K562 (cell line): ENCODE results near the gene ARHGEF16. TPM values are rescaled to one million over a fixed set of nuclear protein-coding genes. Genes with fewer than 3 reads are reported as not detected.

ENCODE experiments used
- ATAC-seq: fragments of 200-7000 bp; cut with Tn5 transposase; 3 replicates; pipeline ENCODE4 v1.9.1; 2020; ENCODE audit warnings: moderate library complexity
- BruUV-seq: library from RNA; stranded (reverse); fragments of 400-500 nt; replicated peaks from 2 replicates; lab custom pipeline; 2021; lab: Mats Ljungman, UMichigan
- CTCF ChIA-PET: fragments of 300-600 bp; formaldehyde crosslinking; extraction: SDS; loops from one replicate; lab custom pipeline; 2021; ENCODE audit warnings: low intra/inter-chr PET ratio; lab: Yijun Ruan, JAX
- POLR2A ChIA-PET: fragments of 300-600, 350-650 bp; sonication (Branson Sonifier 250); formaldehyde crosslinking; extraction: SDS; loops from one replicate; lab custom pipeline; 2021; ENCODE audit warnings: antibody characterized with exemption, inconsistent platforms; lab: Yijun Ruan, JAX
- DNase-seq, 4 experiments: peaks; one replicate each; pipeline versions ENCODE4 v3.0.0 to v3.0.0-alpha.2; 2011 to 2018; ENCODE audit warnings: low spot score in 3 of 4, mixed read lengths in 3 of 4; ENCODE audit errors: extremely low read depth in 1 of 4
- FAIRE-seq: peaks from 2 replicates; lab custom pipeline; 2011; peaks lifted over from hg19 to GRCh38; lab: Jason Lieb, UNC
- H2AFZ ChIP-seq: 2 replicates; pipeline ENCODE4 v1.6.0; 2011; ENCODE audit warnings: low read depth, low read length, control low read depth, inconsistent platforms
- H3K27ac ChIP-seq: fragments of 200-600 bp; 3 replicates; pipeline ENCODE4 v1.8.0; 2011; ENCODE audit warnings: low read depth, mild to moderate bottlenecking, control low read depth, inconsistent platforms, low read length, moderate library complexity, mixed read lengths; ENCODE audit errors: extremely low read depth
- H3K27me3 ChIP-seq, 2 experiments: fragments of 300-600 bp in 1 of 2; 2 replicates in 1 of 2; 3 replicates in 1 of 2; pipeline versions ENCODE4 v1.6.0 to v1.8.0; 2011; ENCODE audit warnings: inconsistent platforms in 2 of 2, low read length in 2 of 2, mild to moderate bottlenecking in 1 of 2, mixed read lengths in 1 of 2, moderate library complexity in 1 of 2; ENCODE audit not compliant: control insufficient read depth in 2 of 2, insufficient read depth in 2 of 2
- H3K36me3 ChIP-seq: fragments of 300-600 bp; 3 replicates; pipeline ENCODE4 v1.8.0; 2011; ENCODE audit warnings: mild to moderate bottlenecking, low read length, inconsistent platforms; ENCODE audit not compliant: control insufficient read depth, insufficient read depth
- H3K4me1 ChIP-seq, 2 experiments: fragments of 200-600 bp in 1 of 2; replicated peaks in 1 of 2; 2 replicates in 1 of 2; 3 replicates in 1 of 2; pipeline versions ENCODE4 v1.5.1 to v1.8.0; 2011; ENCODE audit warnings: inconsistent platforms in 2 of 2, low read length in 2 of 2, mild to moderate bottlenecking in 1 of 2, mixed read lengths in 1 of 2, moderate library complexity in 1 of 2; ENCODE audit not compliant: control insufficient read depth in 2 of 2, insufficient read depth in 2 of 2
- H3K4me2 ChIP-seq: 2 replicates; pipeline ENCODE4 v1.6.1; 2011; ENCODE audit warnings: low read length, control low read depth, inconsistent platforms, mixed read lengths; ENCODE audit not compliant: insufficient read depth
- H3K4me3 ChIP-seq: fragments of 200-600 bp; sonication (generic), shearing (Covaris generic); 2 replicates; pipeline ENCODE4 v1.5.1; 2016; ENCODE audit warnings: control low read depth, inconsistent platforms
- H3K79me2 ChIP-seq: fragments of 200-600 bp; 3 replicates; pipeline ENCODE4 v1.8.0; 2011; ENCODE audit warnings: low read length, inconsistent platforms; ENCODE audit not compliant: control insufficient read depth, insufficient read depth
- H3K9ac ChIP-seq, 2 experiments: 2 replicates each; pipeline versions ENCODE4 v1.6.0 to v1.6.1; 2011; ENCODE audit warnings: low read depth in 2 of 2, low read length in 2 of 2, control low read depth in 1 of 2, inconsistent platforms in 1 of 2, mild to moderate bottlenecking in 1 of 2, mixed read lengths in 1 of 2; ENCODE audit not compliant: insufficient read depth in 1 of 2
- H3K9me1 ChIP-seq: one replicate; pipeline ENCODE4 v1.6.0; 2011; ENCODE audit warnings: inconsistent platforms, mild to moderate bottlenecking, low read length, moderate library complexity; ENCODE audit not compliant: control insufficient read depth, insufficient read depth
- H3K9me3 ChIP-seq: replicated peaks from 2 replicates; pipeline ENCODE4 v1.5.1; 2011; ENCODE audit warnings: low read depth, low read length, inconsistent platforms; ENCODE audit not compliant: control insufficient read depth, insufficient read depth
- H4K20me1 ChIP-seq: replicated peaks from 2 replicates; pipeline ENCODE4 v1.6.1; 2011; ENCODE audit warnings: low read length, inconsistent platforms, mixed read lengths; ENCODE audit not compliant: control insufficient read depth, insufficient read depth
- HNRNPL ChIP-seq: fragments of 200-400 bp; formaldehyde crosslinking; IDR thresholded peaks from 2 replicates; pipeline ENCODE4 v1.6.1; 2017; ENCODE audit warnings: low read depth, mild to moderate bottlenecking, low read length
- NRF1 ChIP-seq, 2 experiments: fragments of 450-650 bp; IDR thresholded peaks in 1 of 2; conservative IDR thresholded peaks in 1 of 2; 2 replicates each; pipeline ENCODE4 v1.6.1; 2014; ENCODE audit warnings: mild to moderate bottlenecking in 2 of 2
- SIRT6 ChIP-seq: IDR thresholded peaks from one replicate; pipeline ENCODE4 v1.6.1; 2012; ENCODE audit warnings: low read depth, mild to moderate bottlenecking, control low read depth, inconsistent platforms, low read length, moderate library complexity
- ZNF384 ChIP-seq: IDR thresholded peaks from 2 replicates; pipeline ENCODE4 v1.6.1; 2012; ENCODE audit warnings: low read depth, low read length, improper control_type of control experiment
- WGBS: fragments of 100-300 bp; shearing (Covaris generic); methylation state at CpG from one replicate; pipeline ENCODE4 v1.1.6; 2016; ENCODE audit warnings: low coverage, mixed read lengths; ENCODE audit not compliant: insufficient coverage; ENCODE audit errors: missing lambda C conversion rate; 5-methylcytosine and 5-hydroxymethylcytosine counted together
- in situ Hi-C: fragments of 300-500 bp; cut with MboI; formaldehyde crosslinking; loops from 4 replicates; pipeline ENCODE4 v1.15.0; 2018; ENCODE audit warnings: inconsistent platforms, mixed read lengths
- intact Hi-C: fragments of 100-400 bp; cut with micrococcal nuclease; formaldehyde crosslinking; loops from 2 replicates; pipeline ENCODE4 v1.14.2; 2022
- polyA plus RNA-seq, 8 experiments: library from polyadenylated mRNA; depleted of rRNA in 4 of 8; stranded (reverse) in 5 of 8; unstranded in 3 of 8; fragments of >200 nt; fragmentation: Nextera tagmentation in 2 of 8; fragmentation: Illumina TruSeq in 1 of 8; extraction: Ambion mirVana in 2 of 8; extraction: Trizol in 1 of 8; gene quantifications; 2 replicates each; pipeline versions ENCODE4 v1.2.1 to v1.2.3, GENCODE V29; 2011 to 2014; ENCODE audit warnings: inconsistent platforms in 1 of 8, missing spikeins in 1 of 8
- total RNA-seq, 7 experiments: library from RNA; depleted of rRNA in 6 of 7; stranded (reverse); fragments of >200 nt in 6 of 7; fragmentation: Illumina TruSeq in 2 of 7; extraction: Trizol in 2 of 7; gene quantifications; 2 replicates each; pipeline versions ENCODE4 v1.2.1 to v1.2.3, GENCODE V29; 2011 to 2021; ENCODE audit warnings: low replicate concordance in 1 of 7
- TF ChIP-seq, protein P1 (sequence below): fragments of 450-650 bp; IDR thresholded peaks from 2 replicates; pipeline ENCODE4 v1.6.1; 2018; ENCODE audit not compliant: partially characterized antibody
- TF ChIP-seq, protein P2 (sequence below): sonication (generic); formaldehyde crosslinking; IDR thresholded peaks from 2 replicates; pipeline ENCODE4 v1.9.0; 2022; ENCODE audit warnings: mild to moderate bottlenecking, missing genetic modification reagents

ARHGEF16 gene
- total and polyA plus RNA-seq, 9 of the 15 experiments (the other 6 are each of a cell fraction or from before 2014, with no cell fraction given), result 0.15 to 1.2 (median 0.49) TPM; not detected in 2

DNA sequence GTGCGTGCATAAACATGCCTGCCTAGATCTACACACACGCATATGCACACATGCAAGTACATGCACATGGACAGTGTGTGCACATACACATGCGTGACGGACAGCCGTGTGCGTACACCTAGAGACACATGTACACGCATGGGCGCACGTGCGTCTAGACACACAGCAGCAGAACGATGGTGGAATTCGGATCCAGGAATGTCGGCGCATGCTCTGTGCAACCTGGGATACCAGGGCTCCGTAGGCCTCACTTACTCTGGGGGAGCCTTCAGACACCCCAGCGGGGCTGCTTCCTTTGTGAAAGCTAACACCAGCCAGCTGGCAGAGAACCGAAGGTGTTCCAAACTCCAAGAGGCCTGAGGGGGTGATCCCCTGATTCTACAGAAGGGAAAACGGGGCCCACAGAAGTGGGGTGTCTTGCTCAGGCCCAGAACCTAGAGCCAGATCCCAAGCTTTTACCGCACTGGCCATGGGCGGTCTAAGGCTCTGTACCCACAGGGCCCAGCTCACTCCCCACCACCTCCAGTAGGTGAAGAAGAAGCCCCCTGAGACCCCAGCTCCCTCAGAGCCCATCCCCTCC is 27.4 kb upstream of the ARHGEF16 start:
- TF ChIP-seq, protein P1, sequence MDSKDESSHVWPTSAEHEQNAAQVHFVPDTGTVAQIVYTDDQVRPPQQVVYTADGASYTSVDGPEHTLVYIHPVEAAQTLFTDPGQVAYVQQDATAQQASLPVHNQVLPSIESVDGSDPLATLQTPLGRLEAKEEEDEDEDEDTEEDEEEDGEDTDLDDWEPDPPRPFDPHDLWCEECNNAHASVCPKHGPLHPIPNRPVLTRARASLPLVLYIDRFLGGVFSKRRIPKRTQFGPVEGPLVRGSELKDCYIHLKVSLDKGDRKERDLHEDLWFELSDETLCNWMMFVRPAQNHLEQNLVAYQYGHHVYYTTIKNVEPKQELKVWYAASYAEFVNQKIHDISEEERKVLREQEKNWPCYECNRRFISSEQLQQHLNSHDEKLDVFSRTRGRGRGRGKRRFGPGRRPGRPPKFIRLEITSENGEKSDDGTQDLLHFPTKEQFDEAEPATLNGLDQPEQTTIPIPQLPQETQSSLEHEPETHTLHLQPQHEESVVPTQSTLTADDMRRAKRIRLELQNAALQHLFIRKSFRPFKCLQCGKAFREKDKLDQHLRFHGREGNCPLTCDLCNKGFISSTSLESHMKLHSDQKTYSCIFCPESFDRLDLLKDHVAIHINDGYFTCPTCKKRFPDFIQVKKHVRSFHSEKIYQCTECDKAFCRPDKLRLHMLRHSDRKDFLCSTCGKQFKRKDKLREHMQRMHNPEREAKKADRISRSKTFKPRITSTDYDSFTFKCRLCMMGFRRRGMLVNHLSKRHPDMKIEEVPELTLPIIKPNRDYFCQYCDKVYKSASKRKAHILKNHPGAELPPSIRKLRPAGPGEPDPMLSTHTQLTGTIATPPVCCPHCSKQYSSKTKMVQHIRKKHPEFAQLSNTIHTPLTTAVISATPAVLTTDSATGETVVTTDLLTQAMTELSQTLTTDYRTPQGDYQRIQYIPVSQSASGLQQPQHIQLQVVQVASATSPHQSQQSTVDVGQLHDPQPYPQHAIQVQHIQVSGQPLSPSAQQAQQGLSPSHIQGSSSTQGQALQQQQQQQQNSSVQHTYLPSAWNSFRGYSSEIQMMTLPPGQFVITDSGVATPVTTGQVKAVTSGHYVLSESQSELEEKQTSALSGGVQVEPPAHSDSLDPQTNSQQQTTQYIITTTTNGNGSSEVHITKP, result no peak
- no peak for TF ChIP-seq HNRNPL
- TF ChIP-seq ZNF384, result no peak
- no peak for TF ChIP-seq SIRT6
- peak; percentile 19 to 28; a peak in 1 of 4 replicates for TF ChIP-seq NRF1 (conservative IDR thresholded peaks at IDR 0.05 in 1 of 2, IDR thresholded peaks at IDR 0.05 in 1 of 2)
- TF ChIP-seq, protein P2, sequence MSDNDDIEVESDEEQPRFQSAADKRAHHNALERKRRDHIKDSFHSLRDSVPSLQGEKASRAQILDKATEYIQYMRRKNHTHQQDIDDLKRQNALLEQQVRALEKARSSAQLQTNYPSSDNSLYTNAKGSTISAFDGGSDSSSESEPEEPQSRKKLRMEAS (CRISPR knock-in tag), result peak; percentile 30; the same call in 1 of the 2 replicates
- Histone ChIP-seq H2AFZ (no peak overlapping the region), H3K9me3 (no peaks in the 10 kb centered on the region), H3K27me3 (peaks cover 7 to 86% of the 10 kb centered on the region in 2 experiments; a peak in 4 of 5 replicates), H3K27ac (no peak overlapping the region), H3K4me2 (no peak overlapping the region), H4K20me1 (peaks cover 14% of the 10 kb centered on the region), H3K36me3 (no peaks in the 10 kb centered on the region), H3K4me1 (peaks cover 0 to 24% of the 10 kb centered on the region in 2 experiments; a peak in 2 of 5 replicates), H3K79me2 (no peaks in the 10 kb centered on the region), H3K9me1 (no peaks in the 10 kb centered on the region), H3K9ac (no peak overlapping the region), H3K4me3 (no peak overlapping the region)
- ATAC-seq, result no peak
- intact Hi-C loops, result loop anchor here (10.0 kb wide), 1 partner anchor 1012 kb away; the partner anchor contains the start of gene PEX10
- 13% methylated on average over 20 of the region's 20 CpGs for WGBS
- FAIRE-seq, result no peak
- POLR2A ChIA-PET, result no interaction called here
- CTCF ChIA-PET, result no interaction called here
- in situ Hi-C loops, result loop anchor here (10.0 kb wide), 1 partner anchor 602 kb away; no protein-coding TSS in a partner anchor
- no TSS peak for BruUV-seq
- DNase-seq, result no peak
